GM19193 (cell line): Measurements from ENCODE around the gene UPF2.

Experiments used
- POLR2A ChIP-seq: IDR thresholded peaks from 4 replicates; pipeline ENCODE4 v1.6.1; 2011; ENCODE audit not compliant: insufficient read depth, insufficient read length; ENCODE audit errors: extremely low read depth

UPF2 gene

GRCh38 chr10:11874568-11875493 lies 167.8 kb downstream of the UPF2 start:
- no peak for TF ChIP-seq POLR2A

GRCh38 chr10:11871466-11871865 lies 171.1 kb downstream of the UPF2 start:
- no peak for TF ChIP-seq POLR2A

- no peak for TF ChIP-seq POLR2A
Measured at GRCh38 chr10:11870900-11871400, 171.7 kb downstream of the UPF2 start.

GRCh38 chr10:11870461-11870780 lies 172.2 kb downstream of the UPF2 start:
- TF ChIP-seq POLR2A = no peak
